HG03139 (cell line): ENCODE measurements around the gene PLAC8L1.

Experiments used
- ATAC-seq: cut with Tn5 transposase; IDR thresholded peaks from one replicate; pipeline ENCODE4 v1.9.1; 2021; ENCODE audit not compliant: unreplicated experiment

PLAC8L1 gene

DNA sequence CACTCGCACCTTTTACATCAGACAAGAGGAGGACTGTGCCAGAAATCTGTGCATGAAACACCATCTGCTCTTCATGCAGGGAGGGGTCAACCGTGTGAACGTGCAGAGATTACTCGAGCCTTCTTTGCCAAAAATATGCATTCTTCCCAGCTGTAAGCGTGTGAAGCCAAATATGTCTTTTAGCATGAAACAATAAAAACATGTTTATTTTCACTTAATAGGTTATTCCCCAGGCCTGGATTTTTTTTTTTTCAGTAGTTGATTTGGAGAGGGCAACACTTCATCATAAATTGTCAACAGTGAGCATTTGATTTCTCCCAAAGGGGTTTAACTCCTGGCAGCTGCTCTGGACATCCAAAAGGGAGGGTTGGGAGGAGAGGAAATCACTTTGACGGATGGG is 23.8 kb downstream of the PLAC8L1 start:
- ATAC-seq: no peak

GRCh38 chr5:146079695-146080373 is 25.5 kb downstream of the PLAC8L1 start:
- ATAC-seq: no peak

DNA sequence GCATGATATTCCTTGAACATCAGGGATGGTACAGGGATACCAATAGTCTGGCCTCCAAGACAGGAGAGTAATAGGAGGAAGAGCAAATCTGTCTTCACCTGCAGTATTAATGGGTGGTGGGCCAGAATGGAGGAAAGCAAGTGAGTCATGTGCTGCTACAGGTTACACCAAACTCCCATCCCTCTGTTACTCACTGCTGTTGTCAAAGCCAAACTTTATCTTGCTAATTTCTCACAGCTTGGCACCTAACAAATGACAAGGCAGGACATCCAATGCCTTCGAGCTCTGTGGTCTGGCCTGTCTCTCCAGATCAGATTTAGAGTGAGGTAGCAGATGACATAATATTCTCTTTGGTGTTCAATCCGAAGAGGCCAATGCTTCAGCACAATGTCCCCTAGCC is 26.8 kb downstream of the PLAC8L1 start:
- ATAC-seq: no peak

- ATAC-seq: no peak
These were observed 28.9 kb downstream of the PLAC8L1 start for GRCh38 chr5:146076455-146076854.

DNA sequence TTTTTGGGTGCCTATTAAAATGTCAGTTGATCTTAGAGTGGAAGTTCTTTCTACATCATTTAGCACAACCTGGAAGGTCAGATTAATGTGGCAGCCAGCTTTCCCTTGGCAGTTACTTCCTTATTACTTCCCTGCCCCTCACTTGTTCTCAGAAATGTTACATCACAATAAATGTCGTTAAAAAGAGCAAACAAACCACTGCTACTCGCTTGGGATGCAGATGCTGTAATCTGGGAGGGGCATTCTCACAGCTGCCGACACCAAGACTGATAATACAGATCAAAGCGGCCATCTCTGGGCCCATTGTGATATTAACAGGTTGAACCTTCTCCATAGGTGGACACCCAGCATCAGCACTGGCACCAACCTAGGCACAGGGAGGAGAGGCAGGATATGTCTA is 29.3 kb downstream of the PLAC8L1 start:
- no peak for ATAC-seq

GRCh38 chr5:146073239-146073900 is 32.0 kb downstream of the PLAC8L1 start:
- no peak for ATAC-seq

DNA sequence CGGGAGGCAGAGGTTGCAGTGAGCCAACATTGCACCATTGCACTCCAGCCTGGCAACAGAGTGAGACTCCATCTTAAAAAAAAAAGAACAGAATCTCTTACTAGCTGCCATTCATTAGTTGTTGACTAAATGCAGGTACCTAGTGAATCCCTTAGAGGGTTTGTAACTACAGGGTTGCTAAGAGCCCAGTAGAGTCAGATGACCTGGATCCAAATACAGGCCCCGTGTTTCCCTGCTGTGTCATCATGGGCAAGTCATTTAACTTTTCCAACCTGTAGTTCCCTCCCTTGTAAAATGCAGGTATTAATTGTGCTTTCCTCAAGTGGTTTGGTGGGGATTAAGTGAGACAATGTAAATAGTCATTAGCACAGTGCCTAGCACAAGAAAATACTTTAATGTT is 32.8 kb downstream of the PLAC8L1 start:
- ATAC-seq: no peak

- no peak for ATAC-seq
These were observed 34.2 kb downstream of the PLAC8L1 start for GRCh38 chr5:146071171-146071570.

GRCh38 chr5:146070746-146071145 is 34.6 kb downstream of the PLAC8L1 start:
- no peak for ATAC-seq

GRCh38 chr5:146069780-146070099 is 35.6 kb downstream of the PLAC8L1 start:
- ATAC-seq: no peak

DNA sequence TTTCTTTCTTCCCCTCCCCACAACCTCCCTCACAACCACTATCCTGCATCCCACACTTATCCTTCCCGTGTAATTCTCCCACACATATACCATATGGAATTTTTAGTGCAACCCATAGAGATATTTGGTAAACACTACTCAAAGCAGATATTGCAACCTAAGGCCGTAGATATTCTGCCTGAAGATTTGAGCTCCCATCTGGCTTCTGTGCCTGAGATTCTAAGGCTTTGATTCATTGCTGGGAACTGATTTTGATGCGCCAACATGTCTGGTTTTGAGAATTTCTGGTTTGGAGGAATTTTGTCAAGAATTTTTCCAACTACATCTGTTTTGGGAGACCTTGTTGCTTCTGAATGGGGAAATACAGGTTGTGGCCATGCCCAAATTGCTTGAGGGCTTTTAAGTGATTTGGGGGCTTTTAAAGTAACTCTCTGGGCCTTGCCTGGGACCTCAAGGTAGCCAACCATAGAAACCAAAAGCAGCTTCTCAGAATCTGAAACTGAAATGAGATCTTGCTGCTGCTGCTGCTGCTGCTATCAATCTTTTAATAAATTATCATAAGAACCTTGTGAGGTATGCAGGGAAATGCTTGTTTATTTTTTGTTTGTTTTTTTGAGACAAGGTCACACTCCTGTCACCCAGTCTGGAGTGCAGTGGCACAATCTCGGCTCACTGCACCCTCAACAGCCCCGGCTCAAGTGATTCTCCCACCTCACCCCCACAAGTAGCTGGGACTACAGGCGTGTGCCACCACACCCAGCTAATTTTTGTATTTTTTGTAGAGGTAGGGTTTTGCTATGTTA is 36.2 kb downstream of the PLAC8L1 start:
- ATAC-seq: peak; percentile 45

DNA sequence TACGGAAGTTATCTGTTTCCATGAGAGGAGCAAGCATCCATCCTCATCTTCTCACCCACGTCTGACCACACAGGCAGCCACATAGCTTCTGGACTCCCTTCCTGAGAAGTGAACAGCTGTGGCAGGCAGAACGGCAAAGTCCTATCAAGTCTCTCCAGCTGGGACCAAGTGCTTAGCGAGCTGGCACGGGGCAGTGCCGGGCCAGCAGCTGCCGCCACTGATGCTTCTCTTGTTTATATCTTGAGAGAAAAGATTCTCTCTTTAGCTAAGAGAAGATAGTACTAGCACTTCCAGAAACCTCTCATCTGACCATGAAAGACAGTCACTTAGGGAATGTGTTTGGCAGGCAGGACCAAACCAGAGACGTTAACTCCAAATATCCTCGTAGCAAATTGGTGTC is 37.2 kb downstream of the PLAC8L1 start:
- ATAC-seq: no peak

DNA sequence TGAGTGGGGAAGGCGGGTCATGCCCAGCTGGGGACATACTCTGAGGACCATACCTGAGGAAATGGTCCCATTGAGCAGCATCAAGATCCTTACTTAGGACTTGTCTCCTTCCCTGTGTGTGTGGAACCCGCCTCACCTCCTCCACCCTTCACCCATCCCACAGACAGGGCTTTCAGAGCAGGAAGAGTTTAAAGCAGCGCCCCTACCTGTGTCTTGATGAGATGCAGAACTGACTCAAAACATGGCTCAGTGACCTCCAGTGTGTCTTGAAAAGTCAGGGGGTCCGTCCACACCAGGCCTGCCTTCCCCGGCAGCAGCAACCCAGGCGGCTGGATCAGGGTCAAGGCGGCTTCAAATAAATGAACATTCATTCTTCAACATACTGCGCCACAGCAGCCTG is 38.4 kb downstream of the PLAC8L1 start:
- no peak for ATAC-seq

DNA sequence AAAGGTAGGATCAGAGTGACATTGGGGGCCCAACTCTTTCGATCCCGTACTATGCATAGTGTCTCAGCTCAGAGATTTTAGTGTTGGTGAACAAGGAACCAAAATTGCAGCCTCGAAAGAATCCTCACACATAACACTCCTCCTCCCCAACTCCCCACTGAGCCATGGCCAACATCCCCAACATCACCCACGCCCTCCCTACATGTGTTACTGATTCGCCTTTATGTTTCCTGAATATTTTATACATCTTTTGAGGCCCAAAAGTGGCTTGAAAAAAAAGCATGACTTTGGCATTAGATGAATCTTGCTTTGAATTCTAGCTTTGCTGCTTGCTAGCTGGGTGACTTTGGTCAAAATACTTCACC is 45.2 kb downstream of the PLAC8L1 start:
- ATAC-seq: no peak

GRCh38 chr5:146059460-146060220 is 45.7 kb downstream of the PLAC8L1 start:
- no peak for ATAC-seq

GRCh38 chr5:146055432-146055831 is 49.9 kb downstream of the PLAC8L1 start:
- ATAC-seq: no peak

DNA sequence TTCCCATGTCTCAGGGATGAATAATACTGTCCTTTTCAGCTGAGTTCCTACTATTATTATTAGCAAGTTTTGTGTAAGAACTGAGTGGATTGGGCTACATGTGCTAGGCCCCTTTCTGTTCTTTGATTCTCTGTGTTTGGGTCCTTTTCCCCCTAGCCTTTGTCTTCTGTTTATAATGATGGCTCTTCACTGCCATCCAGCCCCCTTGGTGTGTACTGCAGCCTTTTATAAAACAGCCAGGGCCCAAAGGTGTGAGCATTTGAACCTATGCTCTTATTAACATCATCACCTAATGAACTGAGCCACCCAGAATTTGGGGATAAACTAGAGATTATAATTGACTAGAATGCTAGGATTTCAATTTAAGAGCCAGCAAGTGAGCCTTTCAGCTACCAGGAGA is 52.6 kb downstream of the PLAC8L1 start:
- ATAC-seq: no peak

GRCh38 chr5:146051678-146052077 is 53.7 kb downstream of the PLAC8L1 start:
- no peak for ATAC-seq

GRCh38 chr5:146050086-146050485 is 55.3 kb downstream of the PLAC8L1 start:
- ATAC-seq: no peak

GRCh38 chr5:146049704-146050026 is 55.7 kb downstream of the PLAC8L1 start:
- ATAC-seq: no peak

GRCh38 chr5:146048994-146049703 is 56.2 kb downstream of the PLAC8L1 start:
- no peak for ATAC-seq
